ENCODE results near the gene IMPACT. TPM values are rescaled to one million over a fixed set of nuclear protein-coding genes. Genes with fewer than 3 reads are reported as not detected.

The IMPACT gene
- total RNA-seq, 1 experiment from 2014 or later, result 36.2 TPM

DNA sequence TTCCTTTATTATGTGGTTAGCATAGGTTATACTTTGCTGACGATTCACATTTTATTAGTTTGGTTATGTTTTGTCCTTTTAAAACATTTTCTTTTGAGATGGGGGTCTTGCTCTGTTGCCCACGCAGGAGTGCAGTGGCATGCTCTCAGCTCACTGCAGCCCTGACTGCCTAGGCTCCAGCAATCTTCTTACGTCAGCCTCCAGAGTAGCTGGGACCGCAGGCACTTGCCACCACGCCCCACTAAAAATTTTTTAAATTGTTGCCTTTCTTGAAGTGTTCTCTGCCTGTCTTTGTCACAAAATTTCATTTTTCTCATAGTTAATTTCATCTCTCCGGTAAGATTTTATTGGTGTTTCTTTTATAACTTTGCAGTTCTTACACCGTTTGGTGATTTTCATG lies 52.9 kb downstream of the IMPACT start:
- BruUV-seq (replicated peaks), result no TSS peak
- ChIA-PET POLR2A (no interaction called here), CTCF (no interaction called here)
- H3K27me3 ChIP-seq (ENCODE audit: control insufficient read depth, insufficient read depth, low read length), result no peaks in the 10 kb centered on the region
- H3K4me1 ChIP-seq (ENCODE audit: control insufficient read depth, insufficient read depth, low read length), result no peaks in the 10 kb centered on the region
- in situ Hi-C loops (cut with HindIII; ENCODE audit: low pct_unique_long_range_greater_than_20kb, low sequenced_read_pairs), result no loop called here
- intact Hi-C loops (cut with micrococcal nuclease; ENCODE audit: unreplicated experiment), result no loop called here
- no peaks in the 10 kb centered on the region for H3K9me3 ChIP-seq (ENCODE audit: control insufficient read depth, insufficient read depth, low read depth, low read length)
- no peak overlapping the region for H3K4me3 ChIP-seq (ENCODE audit: low read depth in 2 of 2, low read length in 2 of 2)
- H3K36me3 ChIP-seq (ENCODE audit: control insufficient read depth, insufficient read depth, low read length), result no peaks in the 10 kb centered on the region
- DNase-seq (ENCODE audit: low read depth, low spot score) (no peak), ATAC-seq (no peak)
- no peak for TF ChIP-seq TCF7L2 (IDR thresholded peaks at IDR 0.05; ENCODE audit: low read depth, low read length)
- TF ChIP-seq, protein P1, sequence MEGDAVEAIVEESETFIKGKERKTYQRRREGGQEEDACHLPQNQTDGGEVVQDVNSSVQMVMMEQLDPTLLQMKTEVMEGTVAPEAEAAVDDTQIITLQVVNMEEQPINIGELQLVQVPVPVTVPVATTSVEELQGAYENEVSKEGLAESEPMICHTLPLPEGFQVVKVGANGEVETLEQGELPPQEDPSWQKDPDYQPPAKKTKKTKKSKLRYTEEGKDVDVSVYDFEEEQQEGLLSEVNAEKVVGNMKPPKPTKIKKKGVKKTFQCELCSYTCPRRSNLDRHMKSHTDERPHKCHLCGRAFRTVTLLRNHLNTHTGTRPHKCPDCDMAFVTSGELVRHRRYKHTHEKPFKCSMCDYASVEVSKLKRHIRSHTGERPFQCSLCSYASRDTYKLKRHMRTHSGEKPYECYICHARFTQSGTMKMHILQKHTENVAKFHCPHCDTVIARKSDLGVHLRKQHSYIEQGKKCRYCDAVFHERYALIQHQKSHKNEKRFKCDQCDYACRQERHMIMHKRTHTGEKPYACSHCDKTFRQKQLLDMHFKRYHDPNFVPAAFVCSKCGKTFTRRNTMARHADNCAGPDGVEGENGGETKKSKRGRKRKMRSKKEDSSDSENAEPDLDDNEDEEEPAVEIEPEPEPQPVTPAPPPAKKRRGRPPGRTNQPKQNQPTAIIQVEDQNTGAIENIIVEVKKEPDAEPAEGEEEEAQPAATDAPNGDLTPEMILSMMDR (IDR thresholded peaks at IDR 0.05), result no peak
- H3K27ac ChIP-seq (ENCODE audit: low read length), result no peak overlapping the region

DNA sequence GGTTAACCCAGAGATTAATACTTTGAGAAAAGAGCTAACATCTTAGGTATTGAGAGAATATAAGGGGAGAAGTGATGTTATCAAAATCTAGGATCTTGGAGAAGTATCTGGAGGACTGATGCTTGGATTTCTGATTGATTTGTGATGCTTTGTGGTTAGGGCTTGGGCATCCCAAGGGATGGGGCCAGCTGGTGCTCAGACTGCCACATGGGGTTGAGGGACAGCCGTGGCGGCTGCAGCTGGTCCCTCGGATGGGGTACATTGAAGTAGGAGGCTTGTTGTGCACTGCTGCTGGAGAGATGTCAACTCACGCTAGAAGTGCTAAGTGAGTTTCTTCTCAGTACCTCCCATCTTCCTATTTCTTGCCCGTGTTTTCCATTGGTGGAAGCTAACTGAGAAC lies 56.4 kb downstream of the IMPACT start:
- H3K27me3 ChIP-seq (ENCODE audit: control insufficient read depth, insufficient read depth, low read length), result peaks cover 5% of the 10 kb centered on the region; the same call in 1 of the 2 replicates
- BruUV-seq (replicated peaks), result no TSS peak
- intact Hi-C loops (cut with micrococcal nuclease; ENCODE audit: unreplicated experiment) (no loop called here), in situ Hi-C loops (cut with HindIII; ENCODE audit: low pct_unique_long_range_greater_than_20kb, low sequenced_read_pairs) (no loop called here)
- DNase-seq (ENCODE audit: low read depth, low spot score) (no peak), ATAC-seq (no peak)
- H3K4me3 ChIP-seq (ENCODE audit: low read depth in 2 of 2, low read length in 2 of 2), result no peak overlapping the region
- H3K9me3 ChIP-seq (ENCODE audit: control insufficient read depth, insufficient read depth, low read depth, low read length), result no peaks in the 10 kb centered on the region
- TF ChIP-seq, protein P1 (IDR thresholded peaks at IDR 0.05), result no peak
- no peak for TF ChIP-seq TCF7L2 (IDR thresholded peaks at IDR 0.05; ENCODE audit: low read depth, low read length)
- TF ChIP-seq SIN3A (IDR thresholded peaks at IDR 0.05; ENCODE audit: borderline replicate concordance, insufficient read depth, low read depth, low read length), result no peak
- TF ChIP-seq, protein P2, sequence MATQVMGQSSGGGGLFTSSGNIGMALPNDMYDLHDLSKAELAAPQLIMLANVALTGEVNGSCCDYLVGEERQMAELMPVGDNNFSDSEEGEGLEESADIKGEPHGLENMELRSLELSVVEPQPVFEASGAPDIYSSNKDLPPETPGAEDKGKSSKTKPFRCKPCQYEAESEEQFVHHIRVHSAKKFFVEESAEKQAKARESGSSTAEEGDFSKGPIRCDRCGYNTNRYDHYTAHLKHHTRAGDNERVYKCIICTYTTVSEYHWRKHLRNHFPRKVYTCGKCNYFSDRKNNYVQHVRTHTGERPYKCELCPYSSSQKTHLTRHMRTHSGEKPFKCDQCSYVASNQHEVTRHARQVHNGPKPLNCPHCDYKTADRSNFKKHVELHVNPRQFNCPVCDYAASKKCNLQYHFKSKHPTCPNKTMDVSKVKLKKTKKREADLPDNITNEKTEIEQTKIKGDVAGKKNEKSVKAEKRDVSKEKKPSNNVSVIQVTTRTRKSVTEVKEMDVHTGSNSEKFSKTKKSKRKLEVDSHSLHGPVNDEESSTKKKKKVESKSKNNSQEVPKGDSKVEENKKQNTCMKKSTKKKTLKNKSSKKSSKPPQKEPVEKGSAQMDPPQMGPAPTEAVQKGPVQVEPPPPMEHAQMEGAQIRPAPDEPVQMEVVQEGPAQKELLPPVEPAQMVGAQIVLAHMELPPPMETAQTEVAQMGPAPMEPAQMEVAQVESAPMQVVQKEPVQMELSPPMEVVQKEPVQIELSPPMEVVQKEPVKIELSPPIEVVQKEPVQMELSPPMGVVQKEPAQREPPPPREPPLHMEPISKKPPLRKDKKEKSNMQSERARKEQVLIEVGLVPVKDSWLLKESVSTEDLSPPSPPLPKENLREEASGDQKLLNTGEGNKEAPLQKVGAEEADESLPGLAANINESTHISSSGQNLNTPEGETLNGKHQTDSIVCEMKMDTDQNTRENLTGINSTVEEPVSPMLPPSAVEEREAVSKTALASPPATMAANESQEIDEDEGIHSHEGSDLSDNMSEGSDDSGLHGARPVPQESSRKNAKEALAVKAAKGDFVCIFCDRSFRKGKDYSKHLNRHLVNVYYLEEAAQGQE (IDR thresholded peaks at IDR 0.05; ENCODE audit: insufficient read depth in 1 of 2, low read depth in 2 of 2, low read length in 1 of 2), result no peak
- no peak for TF ChIP-seq POLR2AphosphoS5 (IDR thresholded peaks at IDR 0.05; ENCODE audit: low read depth, low read length)
- H3K36me3 ChIP-seq (ENCODE audit: control insufficient read depth, insufficient read depth, low read length), result no peaks in the 10 kb centered on the region
- POLR2A ChIA-PET, result no interaction called here
- CTCF ChIA-PET, result no interaction called here
- no peaks in the 10 kb centered on the region for H3K4me1 ChIP-seq (ENCODE audit: control insufficient read depth, insufficient read depth, low read length)
- no peak overlapping the region for H3K27ac ChIP-seq (ENCODE audit: low read length)

All from Panc1 (cell line).